GM12874 (cell line): ENCODE data around the gene FHL2.

ENCODE experiments used
- TF ChIP-seq, protein P1 (sequence below): IDR thresholded peaks from 2 replicates; pipeline ENCODE4 v1.5.1; 2011; ENCODE audit warnings: low read depth, mild to moderate bottlenecking, control low read depth, low read length, moderate library complexity; ENCODE audit not compliant: insufficient read depth

Gene FHL2

DNA sequence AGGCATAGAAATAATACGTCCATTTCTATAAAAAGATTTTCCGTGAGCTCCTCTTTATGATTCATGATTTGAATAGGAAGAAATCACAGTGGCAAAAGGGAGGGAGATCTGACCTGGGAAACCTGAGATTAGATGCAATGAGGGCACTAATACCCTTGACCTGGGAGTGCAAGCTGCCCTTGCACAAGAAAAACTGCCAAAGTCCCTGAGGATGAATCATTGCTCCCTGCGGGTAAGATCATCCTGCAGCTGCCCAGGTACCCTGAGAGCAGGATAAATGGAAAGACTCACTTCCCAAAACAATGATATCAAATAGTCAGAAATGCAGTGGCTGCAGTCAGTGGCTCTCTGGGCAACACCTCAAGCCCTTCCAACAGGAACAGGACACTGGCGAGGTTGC lies 11.6 kb downstream of the FHL2 start:
- TF ChIP-seq, protein P1, sequence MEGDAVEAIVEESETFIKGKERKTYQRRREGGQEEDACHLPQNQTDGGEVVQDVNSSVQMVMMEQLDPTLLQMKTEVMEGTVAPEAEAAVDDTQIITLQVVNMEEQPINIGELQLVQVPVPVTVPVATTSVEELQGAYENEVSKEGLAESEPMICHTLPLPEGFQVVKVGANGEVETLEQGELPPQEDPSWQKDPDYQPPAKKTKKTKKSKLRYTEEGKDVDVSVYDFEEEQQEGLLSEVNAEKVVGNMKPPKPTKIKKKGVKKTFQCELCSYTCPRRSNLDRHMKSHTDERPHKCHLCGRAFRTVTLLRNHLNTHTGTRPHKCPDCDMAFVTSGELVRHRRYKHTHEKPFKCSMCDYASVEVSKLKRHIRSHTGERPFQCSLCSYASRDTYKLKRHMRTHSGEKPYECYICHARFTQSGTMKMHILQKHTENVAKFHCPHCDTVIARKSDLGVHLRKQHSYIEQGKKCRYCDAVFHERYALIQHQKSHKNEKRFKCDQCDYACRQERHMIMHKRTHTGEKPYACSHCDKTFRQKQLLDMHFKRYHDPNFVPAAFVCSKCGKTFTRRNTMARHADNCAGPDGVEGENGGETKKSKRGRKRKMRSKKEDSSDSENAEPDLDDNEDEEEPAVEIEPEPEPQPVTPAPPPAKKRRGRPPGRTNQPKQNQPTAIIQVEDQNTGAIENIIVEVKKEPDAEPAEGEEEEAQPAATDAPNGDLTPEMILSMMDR = no peak

DNA sequence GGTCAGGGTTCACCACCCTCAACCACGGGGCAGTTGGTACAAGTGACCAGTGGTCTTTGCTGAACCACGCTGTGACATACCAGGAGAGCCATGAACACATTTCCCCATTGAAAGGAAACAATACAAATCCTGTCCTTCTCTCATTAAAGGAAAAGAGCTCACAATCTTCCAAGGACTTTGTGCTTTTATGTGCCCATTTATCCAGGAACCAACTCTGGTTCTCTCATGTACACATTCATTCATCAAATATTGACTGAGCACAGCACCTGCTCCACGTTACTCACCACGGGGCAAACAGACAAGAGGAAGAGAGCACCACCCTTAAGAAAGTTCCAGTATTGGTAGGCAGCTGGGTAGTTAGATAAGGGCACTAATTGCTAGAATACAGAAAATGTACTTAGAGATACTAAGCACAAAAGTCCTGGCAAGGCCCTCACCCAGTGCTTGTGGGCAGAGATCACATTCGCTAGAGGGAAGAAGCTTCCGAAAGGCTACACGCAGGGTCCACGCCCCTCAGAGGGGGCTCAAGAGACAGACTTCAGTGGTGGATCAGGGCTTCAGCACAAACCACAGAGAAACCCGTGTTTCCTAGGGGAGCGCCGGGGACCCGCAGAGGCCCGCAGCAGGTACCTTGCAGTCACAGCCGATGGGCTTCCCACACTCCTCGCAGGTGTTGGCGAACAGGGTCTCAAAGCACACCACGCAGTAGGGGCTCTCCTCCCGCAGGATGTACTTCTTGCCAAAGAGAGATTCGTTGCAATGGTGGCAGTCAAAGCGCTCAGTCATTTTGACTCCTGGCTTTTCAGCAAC lies 12.9 kb downstream of the FHL2 start:
- TF ChIP-seq, protein P1 = no peak

DNA sequence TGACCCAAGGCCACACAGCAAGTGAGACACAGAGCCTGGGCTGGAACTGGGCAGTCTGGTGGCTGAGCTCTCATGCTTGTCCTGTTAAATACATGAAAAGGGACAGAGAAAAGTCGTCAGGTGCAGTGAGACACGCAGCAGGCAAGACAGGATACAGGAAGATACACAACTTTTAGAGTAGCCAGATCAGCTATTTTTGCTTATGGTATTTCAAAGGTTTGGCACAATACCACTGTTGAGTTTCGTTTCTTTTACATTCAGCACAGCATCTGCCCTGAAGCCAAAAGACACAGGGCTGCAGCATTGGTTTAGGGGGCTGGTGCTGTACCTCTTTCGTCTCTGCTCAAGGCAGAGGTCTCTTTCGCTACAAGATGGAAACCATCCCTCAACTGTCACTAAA lies 14.0 kb downstream of the FHL2 start:
- TF ChIP-seq, protein P1 = no peak

DNA sequence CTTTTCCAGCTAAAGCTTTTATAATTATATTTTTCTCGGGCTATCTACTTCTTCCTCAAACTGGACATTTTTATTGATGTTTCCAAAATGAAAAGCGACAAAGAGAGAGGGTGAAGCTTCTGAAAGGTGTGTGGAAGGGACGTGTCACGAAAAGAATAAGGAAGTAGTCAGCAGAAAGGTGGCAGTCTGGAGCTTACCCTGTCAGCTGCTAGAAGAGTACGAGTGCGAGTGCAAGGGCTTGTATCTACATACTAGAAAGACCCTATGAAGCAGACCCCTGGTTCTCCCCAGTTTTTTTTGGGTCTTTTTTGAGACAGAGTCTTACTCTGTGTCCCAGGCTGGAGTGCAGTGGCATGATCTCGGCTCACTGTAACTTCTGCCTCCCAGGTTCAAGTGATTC lies 14.6 kb downstream of the FHL2 start:
- TF ChIP-seq, protein P1 = no peak

DNA sequence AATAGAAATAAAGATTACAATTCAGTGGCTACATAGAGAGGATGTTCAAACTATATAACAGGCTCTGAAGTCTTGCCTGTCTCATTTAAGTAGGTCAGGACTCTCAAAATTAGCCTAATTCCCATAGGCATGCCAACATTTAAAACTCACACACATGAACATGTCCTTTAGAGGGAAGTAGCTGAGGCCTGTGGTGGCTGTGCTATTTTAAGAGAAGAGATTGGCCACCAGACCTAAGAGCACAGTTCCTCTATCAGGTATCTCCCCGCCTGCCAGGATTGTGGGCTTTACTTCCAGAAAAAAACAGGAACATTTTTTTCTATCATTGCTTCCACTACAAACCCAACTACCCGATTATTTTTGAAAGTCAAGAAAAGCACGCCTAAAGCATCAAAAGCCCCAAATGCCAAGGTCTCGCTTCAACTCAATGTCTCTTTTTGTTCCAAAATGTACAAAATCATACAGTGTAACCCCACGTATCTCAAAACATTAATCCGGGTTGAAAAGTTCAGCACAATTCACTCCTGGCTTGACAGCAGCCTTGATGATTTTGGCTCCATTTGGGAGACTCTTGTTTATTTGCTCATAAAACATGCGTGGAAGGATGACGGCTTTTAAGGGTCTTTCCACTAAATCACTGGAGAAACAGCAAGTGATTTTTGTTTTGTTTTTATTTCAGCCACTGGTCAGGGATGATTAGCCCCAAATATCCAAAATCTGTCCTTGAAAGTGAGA lies 15.3 kb downstream of the FHL2 start:
- TF ChIP-seq, protein P1 = no peak

DNA sequence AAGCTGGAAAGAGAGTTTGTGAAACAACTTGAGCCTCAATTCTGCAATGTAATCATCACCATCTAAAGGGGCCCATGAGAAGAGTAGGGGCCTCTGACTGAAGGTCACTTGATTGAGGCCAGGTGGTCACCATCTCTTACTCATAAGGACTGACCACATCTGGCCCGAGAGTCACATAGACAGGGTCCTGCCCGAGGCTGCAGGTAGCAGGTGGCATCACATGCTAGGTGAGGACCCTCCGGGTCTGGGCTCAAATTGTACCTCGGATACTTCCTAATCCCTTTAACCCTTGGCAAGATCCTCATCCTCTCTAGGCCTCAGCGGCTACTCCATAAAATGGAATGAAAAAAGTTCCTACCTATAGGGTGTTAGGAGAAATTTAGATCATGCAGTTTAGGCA lies 16.7 kb downstream of the FHL2 start:
- TF ChIP-seq, protein P1 = no peak

DNA sequence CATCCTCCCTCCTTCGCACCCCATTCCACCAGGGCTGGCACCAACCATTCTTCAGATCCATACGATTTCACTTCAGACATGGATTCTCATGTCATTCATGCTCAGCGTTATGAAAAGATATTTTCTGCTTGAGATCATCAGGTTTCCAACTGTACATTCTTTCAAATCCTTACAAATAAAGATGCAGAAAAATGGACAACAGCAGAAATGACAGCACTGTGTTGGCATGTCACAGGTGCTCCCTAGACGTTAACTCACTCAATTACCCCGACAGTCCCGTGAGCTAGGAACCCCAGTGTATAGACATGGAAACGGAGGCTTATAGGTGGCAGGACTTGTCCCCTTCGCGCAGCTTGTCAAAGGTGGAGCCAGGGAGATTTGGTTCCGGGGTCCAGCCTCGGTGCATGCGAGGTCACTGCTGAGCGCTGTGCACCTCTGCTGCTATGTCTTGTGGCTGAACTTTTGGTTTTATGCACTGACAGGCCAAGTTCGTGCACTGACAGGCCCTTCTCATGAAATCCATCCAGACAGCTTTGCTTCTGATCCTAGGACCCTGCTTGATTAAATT lies 17.7 kb downstream of the FHL2 start:
- TF ChIP-seq, protein P1 = no peak
